Astrocyte (in vitro differentiated cells and primary cell): ENCODE results near the gene ARHGAP26. TPM values are rescaled to one million over a fixed set of nuclear protein-coding genes. Genes with fewer than 3 reads are reported as not detected.

Source experiments
- DNase-seq: peaks from one replicate; pipeline ENCODE4 v3.0.0-alpha.2; 2010; ENCODE audit warnings: low read depth
- FAIRE-seq: peaks from 2 replicates; lab custom pipeline; 2011; peaks lifted over from hg19 to GRCh38; lab: Jason Lieb, UNC
- H2AFZ ChIP-seq: 2 replicates; pipeline ENCODE4 v1.6.0; 2012; ENCODE audit warnings: low read depth, low read length, inconsistent platforms
- H3K27ac ChIP-seq: 2 replicates; pipeline ENCODE4 v1.5.1; 2011; ENCODE audit warnings: low read depth, low read length, inconsistent platforms
- H3K27me3 ChIP-seq: 2 replicates; pipeline ENCODE4 v1.6.0; 2011; ENCODE audit warnings: low read length, inconsistent platforms; ENCODE audit not compliant: insufficient read depth
- H3K36me3 ChIP-seq: 2 replicates; pipeline ENCODE4 v1.5.1; 2011; ENCODE audit warnings: low read length, inconsistent platforms; ENCODE audit not compliant: insufficient read depth
- H3K4me1 ChIP-seq: 2 replicates; pipeline ENCODE4 v1.5.1; 2011; ENCODE audit warnings: low read length, inconsistent platforms; ENCODE audit not compliant: insufficient read depth
- H3K4me2 ChIP-seq: 2 replicates; pipeline ENCODE4 v1.6.0; 2012; ENCODE audit warnings: low read length, inconsistent platforms
- H3K4me3 ChIP-seq: 2 replicates; pipeline ENCODE4 v1.5.1; 2011; ENCODE audit warnings: low read depth, mild to moderate bottlenecking, low read length, inconsistent platforms; ENCODE audit not compliant: insufficient read depth
- H3K79me2 ChIP-seq: 2 replicates; pipeline ENCODE4 v1.6.0; 2012; ENCODE audit warnings: mild to moderate bottlenecking, low read length, inconsistent platforms; ENCODE audit not compliant: insufficient read depth
- H3K9ac ChIP-seq: 2 replicates; pipeline ENCODE4 v1.6.0; 2012; ENCODE audit warnings: mild to moderate bottlenecking, low read length, inconsistent platforms
- H3K9me3 ChIP-seq: 2 replicates; pipeline ENCODE4 v1.5.1; 2012; ENCODE audit warnings: low read depth, mild to moderate bottlenecking, low read length, inconsistent platforms; ENCODE audit not compliant: insufficient read depth
- H4K20me1 ChIP-seq: 2 replicates; pipeline ENCODE4 v1.6.0; 2012; ENCODE audit warnings: low read length, inconsistent platforms; ENCODE audit not compliant: insufficient read depth
- H3K27ac Mint-ChIP-seq: one replicate; pipeline ENCODE4 v1.8.0; 2021; ENCODE audit warnings: mild to moderate bottlenecking, mixed read lengths; ENCODE audit not compliant: unreplicated experiment
- H3K27me3 Mint-ChIP-seq: one replicate; pipeline ENCODE4 v1.8.0; 2021; ENCODE audit warnings: low read depth, mixed read lengths; ENCODE audit not compliant: unreplicated experiment
- H3K36me3 Mint-ChIP-seq: one replicate; pipeline ENCODE4 v1.8.0; 2021; ENCODE audit warnings: low read depth, mixed read lengths; ENCODE audit not compliant: unreplicated experiment
- H3K4me1 Mint-ChIP-seq: one replicate; pipeline ENCODE4 v1.8.0; 2021; ENCODE audit warnings: low read depth, mixed read lengths; ENCODE audit not compliant: unreplicated experiment
- H3K4me3 Mint-ChIP-seq: one replicate; pipeline ENCODE4 v1.8.0; 2021; ENCODE audit warnings: mild to moderate bottlenecking, moderate library complexity, mixed read lengths; ENCODE audit not compliant: unreplicated experiment
- H3K9me3 Mint-ChIP-seq: one replicate; pipeline ENCODE4 v1.8.0; 2021; ENCODE audit warnings: mild to moderate bottlenecking, mixed read lengths; ENCODE audit not compliant: unreplicated experiment
- EZH2 ChIP-seq: IDR thresholded peaks from 2 replicates; pipeline ENCODE4 v1.6.1; 2012; ENCODE audit warnings: mild to moderate bottlenecking, low read length, inconsistent platforms; ENCODE audit not compliant: insufficient read depth
- total RNA-seq: library from RNA; stranded (reverse); gene quantifications from 2 replicates; pipeline ENCODE4 v1.2.1, GENCODE V29; 2021
- TF ChIP-seq, protein P1 (sequence below): IDR thresholded peaks from 2 replicates; pipeline ENCODE4 v1.5.1; 2011; ENCODE audit warnings: low read depth, mild to moderate bottlenecking, inconsistent platforms, low read length, moderate library complexity; ENCODE audit not compliant: insufficient read depth

Gene ARHGAP26
- total RNA-seq, 1 donor from 2014 or later: 5.6 TPM

- H3K27me3 Mint-ChIP-seq: no peaks in the 10 kb centered on the region
- no peaks in the 10 kb centered on the region for H3K9me3 ChIP-seq
- no peak for FAIRE-seq
Observed at GRCh38 chr5:142911170-142911569, 141.0 kb downstream of the ARHGAP26 start.

GRCh38 chr5:142911775-142912174 lies 141.6 kb downstream of the ARHGAP26 start:
- H3K4me3 ChIP-seq: no peak overlapping the region
- no peaks in the 10 kb centered on the region for H3K4me1 ChIP-seq
- Mint-ChIP-seq H3K36me3 (peaks cover 6% of the 10 kb centered on the region), H3K27me3 (no peaks in the 10 kb centered on the region), H3K9me3 (peaks cover 3% of the 10 kb centered on the region), H3K27ac (no peak overlapping the region), H3K4me3 (no peak overlapping the region), H3K4me1 (peaks cover 15% of the 10 kb centered on the region)
- no peak overlapping the region for H3K9ac ChIP-seq
- no peak overlapping the region for H3K27ac ChIP-seq
- H3K27me3 ChIP-seq: no peaks in the 10 kb centered on the region
- FAIRE-seq: no peak
- no peak overlapping the region for H3K4me2 ChIP-seq
- no peak for DNase-seq
- no peaks in the 10 kb centered on the region for H3K36me3 ChIP-seq
- H2AFZ ChIP-seq: no peak overlapping the region
- TF ChIP-seq, protein P1, sequence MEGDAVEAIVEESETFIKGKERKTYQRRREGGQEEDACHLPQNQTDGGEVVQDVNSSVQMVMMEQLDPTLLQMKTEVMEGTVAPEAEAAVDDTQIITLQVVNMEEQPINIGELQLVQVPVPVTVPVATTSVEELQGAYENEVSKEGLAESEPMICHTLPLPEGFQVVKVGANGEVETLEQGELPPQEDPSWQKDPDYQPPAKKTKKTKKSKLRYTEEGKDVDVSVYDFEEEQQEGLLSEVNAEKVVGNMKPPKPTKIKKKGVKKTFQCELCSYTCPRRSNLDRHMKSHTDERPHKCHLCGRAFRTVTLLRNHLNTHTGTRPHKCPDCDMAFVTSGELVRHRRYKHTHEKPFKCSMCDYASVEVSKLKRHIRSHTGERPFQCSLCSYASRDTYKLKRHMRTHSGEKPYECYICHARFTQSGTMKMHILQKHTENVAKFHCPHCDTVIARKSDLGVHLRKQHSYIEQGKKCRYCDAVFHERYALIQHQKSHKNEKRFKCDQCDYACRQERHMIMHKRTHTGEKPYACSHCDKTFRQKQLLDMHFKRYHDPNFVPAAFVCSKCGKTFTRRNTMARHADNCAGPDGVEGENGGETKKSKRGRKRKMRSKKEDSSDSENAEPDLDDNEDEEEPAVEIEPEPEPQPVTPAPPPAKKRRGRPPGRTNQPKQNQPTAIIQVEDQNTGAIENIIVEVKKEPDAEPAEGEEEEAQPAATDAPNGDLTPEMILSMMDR: no peak
- no peak for TF ChIP-seq EZH2
- no peaks in the 10 kb centered on the region for H3K79me2 ChIP-seq
- H4K20me1 ChIP-seq: no peaks in the 10 kb centered on the region
- H3K9me3 ChIP-seq: no peaks in the 10 kb centered on the region

More at GRCh38 chr5:142911170-142911569, 141.0 kb downstream of the ARHGAP26 start:
- Mint-ChIP-seq H3K27ac (no peak overlapping the region), H3K4me3 (no peak overlapping the region), H3K4me1 (peaks cover 15% of the 10 kb centered on the region), H3K36me3 (peaks cover 6% of the 10 kb centered on the region), H3K9me3 (peaks cover 3% of the 10 kb centered on the region)
- Histone ChIP-seq H2AFZ (no peak overlapping the region), H3K79me2 (no peaks in the 10 kb centered on the region), H3K9ac (no peak overlapping the region), H3K4me3 (no peak overlapping the region), H3K4me2 (no peak overlapping the region), H3K36me3 (no peaks in the 10 kb centered on the region), H4K20me1 (no peaks in the 10 kb centered on the region), H3K4me1 (no peaks in the 10 kb centered on the region), H3K27ac (no peak overlapping the region), H3K27me3 (no peaks in the 10 kb centered on the region)
- TF ChIP-seq, protein P1: no peak
- no peak for TF ChIP-seq EZH2
- DNase-seq: no peak

DNA sequence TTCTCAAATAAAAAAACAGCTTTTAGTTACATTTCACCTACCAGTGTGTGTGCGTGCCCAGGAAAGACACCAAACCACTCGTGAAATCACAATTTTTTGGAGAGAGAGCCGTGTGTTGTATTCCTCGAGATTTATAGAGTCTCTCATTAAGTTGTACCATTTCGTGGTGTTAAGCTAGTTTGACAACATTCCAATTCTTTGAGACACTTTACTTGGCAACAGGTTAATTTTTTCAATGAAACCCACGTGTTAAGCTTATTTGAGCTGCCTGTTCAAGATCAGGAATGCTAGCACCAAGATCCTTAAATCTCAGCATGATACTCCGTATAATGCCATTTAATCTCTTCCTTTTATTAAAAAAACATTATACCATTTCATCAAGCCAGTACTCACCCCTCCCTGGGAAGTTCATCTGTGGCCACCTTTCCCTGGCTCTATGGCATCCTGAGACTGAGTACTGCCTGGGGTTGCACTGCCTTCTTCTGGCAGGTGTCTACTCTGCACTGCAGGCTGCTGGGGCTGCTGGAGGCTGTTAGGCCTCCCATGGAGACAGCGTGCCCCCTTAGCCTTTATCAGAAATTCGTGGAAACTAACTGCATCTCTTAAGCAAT lies 143.7 kb downstream of the ARHGAP26 start:
- no peaks in the 10 kb centered on the region for H3K4me1 ChIP-seq
- Mint-ChIP-seq H3K36me3 (peaks cover 6% of the 10 kb centered on the region), H3K27me3 (no peaks in the 10 kb centered on the region), H3K4me3 (no peak overlapping the region), H3K9me3 (peaks cover 3% of the 10 kb centered on the region), H3K27ac (no peak overlapping the region), H3K4me1 (peaks cover 6% of the 10 kb centered on the region)
- TF ChIP-seq, protein P1: no peak
- no peak for TF ChIP-seq EZH2
- no peaks in the 10 kb centered on the region for H3K79me2 ChIP-seq
- no peaks in the 10 kb centered on the region for H3K36me3 ChIP-seq
- no peaks in the 10 kb centered on the region for H3K9me3 ChIP-seq
- DNase-seq (no peak), FAIRE-seq (no peak)
- H3K9ac ChIP-seq: no peak overlapping the region
- no peaks in the 10 kb centered on the region for H4K20me1 ChIP-seq
- no peak overlapping the region for H3K4me2 ChIP-seq
- H2AFZ ChIP-seq: no peak overlapping the region
- H3K27ac ChIP-seq: no peak overlapping the region
- H3K4me3 ChIP-seq: no peak overlapping the region
- no peaks in the 10 kb centered on the region for H3K27me3 ChIP-seq
